Epithelial cell of esophagus (primary cell): ENCODE data around the gene SNX24.

Source experiments
- DNase-seq: peaks from one replicate; pipeline ENCODE4 v3.0.0; 2010; ENCODE audit warnings: low read depth
- H3K4me3 ChIP-seq: 2 replicates; pipeline ENCODE4 v1.5.1; 2011; ENCODE audit warnings: mild to moderate bottlenecking, low read length, control low read depth
- TF ChIP-seq, protein P1 (sequence below): IDR thresholded peaks from 2 replicates; pipeline ENCODE4 v1.5.1; 2011; ENCODE audit warnings: low read depth, mild to moderate bottlenecking, low read length, control low read depth, inconsistent platforms; ENCODE audit not compliant: insufficient read depth; ENCODE audit errors: missing control alignments

The SNX24 gene

DNA sequence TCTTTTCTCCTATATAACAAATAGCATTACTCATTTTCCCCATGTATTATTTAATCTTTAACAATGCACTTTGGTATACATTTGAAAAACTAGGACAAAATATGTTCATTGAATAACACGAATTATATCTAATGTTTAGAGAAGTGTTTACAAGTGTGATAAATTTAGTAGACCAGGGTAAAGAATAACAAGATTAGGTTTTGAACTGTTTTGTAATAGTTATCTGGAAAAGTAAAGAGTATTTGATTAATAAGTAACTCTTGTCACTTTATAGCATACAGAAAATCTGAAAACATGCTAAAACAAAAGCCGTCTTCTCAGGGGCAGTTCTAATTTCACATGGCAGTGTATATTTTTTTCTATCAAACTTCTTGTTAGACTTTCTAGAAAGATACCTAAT lies 132.7 kb downstream of the SNX24 start:
- DNase-seq: no peak

DNA sequence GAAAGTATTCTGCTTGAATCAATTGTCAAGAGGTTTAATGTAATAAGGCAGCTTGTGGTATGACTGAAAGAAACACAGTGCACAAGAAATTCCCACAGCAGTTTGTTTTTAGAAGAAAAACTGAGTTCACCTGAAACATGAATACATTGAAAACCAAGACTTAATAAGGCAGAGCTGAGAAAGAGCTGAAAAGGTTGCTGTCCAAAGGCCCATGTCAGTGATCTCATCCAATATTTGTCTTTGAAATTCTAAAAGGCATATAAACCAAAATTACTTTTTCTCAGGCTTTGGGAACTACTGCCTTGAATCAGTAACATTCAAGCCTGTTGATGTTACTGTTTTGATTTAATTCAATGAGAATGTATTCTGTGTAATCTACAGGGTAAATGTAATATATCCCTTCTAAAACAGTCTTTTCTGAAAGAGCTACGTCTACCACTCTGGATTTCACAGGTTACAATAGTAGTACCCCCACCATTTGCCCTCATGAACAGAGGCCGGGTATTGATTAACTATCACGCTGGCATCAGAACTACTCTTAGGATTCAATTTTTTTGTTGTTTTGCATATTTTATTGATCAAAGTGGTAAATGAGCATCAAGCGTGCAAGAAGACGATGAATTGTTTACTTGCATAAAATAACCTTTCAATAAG lies 133.4 kb downstream of the SNX24 start:
- H3K4me3 ChIP-seq: no peak overlapping the region
- DNase-seq: no peak
- TF ChIP-seq, protein P1, sequence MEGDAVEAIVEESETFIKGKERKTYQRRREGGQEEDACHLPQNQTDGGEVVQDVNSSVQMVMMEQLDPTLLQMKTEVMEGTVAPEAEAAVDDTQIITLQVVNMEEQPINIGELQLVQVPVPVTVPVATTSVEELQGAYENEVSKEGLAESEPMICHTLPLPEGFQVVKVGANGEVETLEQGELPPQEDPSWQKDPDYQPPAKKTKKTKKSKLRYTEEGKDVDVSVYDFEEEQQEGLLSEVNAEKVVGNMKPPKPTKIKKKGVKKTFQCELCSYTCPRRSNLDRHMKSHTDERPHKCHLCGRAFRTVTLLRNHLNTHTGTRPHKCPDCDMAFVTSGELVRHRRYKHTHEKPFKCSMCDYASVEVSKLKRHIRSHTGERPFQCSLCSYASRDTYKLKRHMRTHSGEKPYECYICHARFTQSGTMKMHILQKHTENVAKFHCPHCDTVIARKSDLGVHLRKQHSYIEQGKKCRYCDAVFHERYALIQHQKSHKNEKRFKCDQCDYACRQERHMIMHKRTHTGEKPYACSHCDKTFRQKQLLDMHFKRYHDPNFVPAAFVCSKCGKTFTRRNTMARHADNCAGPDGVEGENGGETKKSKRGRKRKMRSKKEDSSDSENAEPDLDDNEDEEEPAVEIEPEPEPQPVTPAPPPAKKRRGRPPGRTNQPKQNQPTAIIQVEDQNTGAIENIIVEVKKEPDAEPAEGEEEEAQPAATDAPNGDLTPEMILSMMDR: no peak

More for the DNA sequence above, 132.7 kb downstream of the SNX24 start:
- H3K4me3 ChIP-seq: no peak overlapping the region
- TF ChIP-seq, protein P1: no peak

DNA sequence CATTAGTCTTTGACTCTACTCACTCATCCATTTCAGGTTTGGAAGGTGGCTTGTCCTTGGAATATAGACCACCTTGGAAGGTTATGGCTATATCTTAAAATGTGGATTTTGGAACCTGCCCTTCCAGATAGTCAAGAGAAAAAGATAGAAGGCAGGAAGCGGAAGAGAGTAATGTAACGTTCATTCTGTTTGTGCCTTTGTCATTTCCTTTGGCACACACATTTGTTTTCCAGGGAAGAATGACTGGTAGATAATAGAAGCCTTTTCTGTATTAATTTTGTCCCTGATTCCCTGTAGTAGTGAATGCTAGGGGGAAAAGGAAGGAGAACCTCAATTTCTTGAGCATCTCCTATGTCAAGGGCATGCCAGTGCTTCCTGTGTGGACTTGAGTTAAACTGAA lies 136.4 kb downstream of the SNX24 start:
- H3K4me3 ChIP-seq: no peak overlapping the region
- no peak for DNase-seq
- TF ChIP-seq, protein P1: no peak

DNA sequence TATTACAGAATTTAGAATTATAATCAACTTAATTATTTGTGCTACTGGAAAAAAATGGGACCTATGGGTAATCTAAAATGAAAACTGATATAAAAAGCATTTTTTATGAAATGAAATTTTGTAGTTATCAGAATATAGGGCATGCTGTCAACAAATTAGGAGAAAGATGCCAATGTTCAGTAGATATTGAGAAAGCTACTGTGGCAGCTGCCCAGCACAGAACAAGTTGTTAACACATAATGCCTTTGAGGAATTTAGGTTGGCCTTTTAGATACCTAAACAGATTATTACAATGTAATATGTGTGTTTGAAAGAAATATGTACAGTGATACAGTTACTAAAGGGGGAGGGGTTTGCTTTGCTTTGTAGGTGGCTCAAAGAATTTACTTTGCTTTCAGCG lies 137.0 kb downstream of the SNX24 start:
- no peak overlapping the region for H3K4me3 ChIP-seq
- TF ChIP-seq, protein P1: no peak
- no peak for DNase-seq

DNA sequence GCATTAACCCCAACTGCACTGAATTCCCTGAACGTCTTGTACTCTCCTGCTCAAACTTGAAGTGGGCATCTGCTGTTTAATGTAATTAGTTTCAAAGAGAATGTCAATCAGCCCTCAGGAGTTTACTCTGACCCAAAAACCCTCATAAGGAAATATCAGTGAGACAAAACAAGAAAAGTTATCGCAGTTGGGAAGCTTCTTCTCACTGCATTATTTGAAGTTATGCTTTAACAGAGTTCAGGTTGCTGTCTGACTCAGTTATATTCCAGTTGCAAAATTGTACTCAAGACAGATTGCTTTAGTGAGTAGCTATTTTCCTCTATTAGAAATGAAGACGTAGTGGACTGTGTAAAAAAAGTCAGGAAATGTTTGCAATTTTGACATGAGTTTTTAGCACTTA lies 139.0 kb downstream of the SNX24 start:
- no peak for DNase-seq
- TF ChIP-seq, protein P1: no peak
- no peak overlapping the region for H3K4me3 ChIP-seq

DNA sequence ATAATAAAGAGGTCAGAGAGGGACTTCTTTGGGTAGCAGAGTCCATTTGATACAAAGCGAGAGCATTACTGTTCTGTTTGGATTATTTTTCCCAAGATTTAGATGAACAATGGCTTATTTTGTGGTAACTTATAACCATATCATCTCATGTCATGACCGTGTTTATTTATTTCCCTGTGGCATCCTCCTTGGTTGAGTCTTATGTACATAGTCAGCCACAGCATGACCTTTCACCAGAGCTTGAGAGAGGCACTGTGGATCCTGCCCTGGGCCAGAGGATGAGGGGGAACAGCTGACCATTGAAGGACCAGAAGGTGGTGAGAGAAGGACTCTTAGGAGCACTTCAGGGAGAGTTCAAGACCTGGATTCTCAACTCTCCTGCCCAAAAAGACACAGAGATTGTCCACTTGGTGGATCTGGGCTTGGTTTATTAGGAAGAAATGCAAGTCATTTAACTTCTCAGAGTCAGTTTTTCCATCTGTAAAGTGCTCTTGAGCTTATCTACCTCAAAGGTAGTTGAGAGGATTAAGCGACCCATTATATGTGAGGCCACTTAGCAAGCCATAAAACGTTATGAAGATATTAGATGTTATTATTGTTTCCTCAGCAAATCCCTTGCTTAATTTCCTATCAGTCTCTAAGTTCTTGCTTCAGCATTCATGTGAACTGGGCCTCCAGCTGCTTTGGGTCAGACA lies 139.7 kb downstream of the SNX24 start:
- TF ChIP-seq, protein P1: no peak
- DNase-seq: no peak
- no peak overlapping the region for H3K4me3 ChIP-seq
